GM10266 (cell line): ENCODE results near the gene BCL2L2.

ENCODE experiments used
- DNase-seq: peaks from one replicate; pipeline ENCODE4 v3.0.0; 2012; ENCODE audit errors: extremely low spot score
- CTCF ChIP-seq: IDR thresholded peaks from 2 replicates; pipeline ENCODE4 v1.5.1; 2012; ENCODE audit warnings: mild to moderate bottlenecking, low read depth; ENCODE audit not compliant: control insufficient read depth, insufficient read depth; ENCODE audit errors: missing control alignments

Gene BCL2L2

GRCh38 chr14:23355871-23356435 is 49.3 kb downstream of the BCL2L2 start:
- no peak for TF ChIP-seq CTCF
- DNase-seq, result no peak

GRCh38 chr14:23356662-23357061 is 50.0 kb downstream of the BCL2L2 start:
- no peak for DNase-seq
- TF ChIP-seq CTCF, result no peak

GRCh38 chr14:23357261-23357660 is 50.6 kb downstream of the BCL2L2 start:
- no peak for TF ChIP-seq CTCF
- DNase-seq, result no peak

GRCh38 chr14:23358042-23358441 is 51.4 kb downstream of the BCL2L2 start:
- no peak for DNase-seq
- no peak for TF ChIP-seq CTCF

GRCh38 chr14:23358553-23359166 is 52.0 kb downstream of the BCL2L2 start:
- no peak for DNase-seq

GRCh38 chr14:23359167-23359626 is 52.6 kb downstream of the BCL2L2 start:
- TF ChIP-seq CTCF, result no peak
- DNase-seq, result no peak

More at GRCh38 chr14:23358553-23359166, 52.0 kb downstream of the BCL2L2 start:
- TF ChIP-seq CTCF, result no peak

GRCh38 chr14:23359722-23360447 is 53.3 kb downstream of the BCL2L2 start:
- TF ChIP-seq CTCF, result no peak
- no peak for DNase-seq
